ENCODE data around the gene ZNF564. TPM values are rescaled to one million over a fixed set of nuclear protein-coding genes. Genes with fewer than 3 reads are reported as not detected.
A peak's percentile ranks its signal among the peaks of the same experiment; 100 is the strongest.

Gene ZNF564
- 10 to 100 TPM; 17.0 to 24.5 (median 21.7) TPM for total RNA-seq
- polyA plus RNA-seq: 10 to 100 TPM in 1 of 3 donors, 1 to 10 TPM in 2; 5.9 to 11.4 (median 6.5) TPM
- long read RNA-seq, donor 1, partial matches to known transcripts: 0 of 1 reads
- long read RNA-seq, donor 1, other reads (novel, unspliced or antisense): 0 of 1 reads
- long read RNA-seq, donor 2, partial matches to known transcripts: 0 of 1 reads
- long read RNA-seq, donor 2, other reads (novel, unspliced or antisense): 0 of 1 reads

DNA sequence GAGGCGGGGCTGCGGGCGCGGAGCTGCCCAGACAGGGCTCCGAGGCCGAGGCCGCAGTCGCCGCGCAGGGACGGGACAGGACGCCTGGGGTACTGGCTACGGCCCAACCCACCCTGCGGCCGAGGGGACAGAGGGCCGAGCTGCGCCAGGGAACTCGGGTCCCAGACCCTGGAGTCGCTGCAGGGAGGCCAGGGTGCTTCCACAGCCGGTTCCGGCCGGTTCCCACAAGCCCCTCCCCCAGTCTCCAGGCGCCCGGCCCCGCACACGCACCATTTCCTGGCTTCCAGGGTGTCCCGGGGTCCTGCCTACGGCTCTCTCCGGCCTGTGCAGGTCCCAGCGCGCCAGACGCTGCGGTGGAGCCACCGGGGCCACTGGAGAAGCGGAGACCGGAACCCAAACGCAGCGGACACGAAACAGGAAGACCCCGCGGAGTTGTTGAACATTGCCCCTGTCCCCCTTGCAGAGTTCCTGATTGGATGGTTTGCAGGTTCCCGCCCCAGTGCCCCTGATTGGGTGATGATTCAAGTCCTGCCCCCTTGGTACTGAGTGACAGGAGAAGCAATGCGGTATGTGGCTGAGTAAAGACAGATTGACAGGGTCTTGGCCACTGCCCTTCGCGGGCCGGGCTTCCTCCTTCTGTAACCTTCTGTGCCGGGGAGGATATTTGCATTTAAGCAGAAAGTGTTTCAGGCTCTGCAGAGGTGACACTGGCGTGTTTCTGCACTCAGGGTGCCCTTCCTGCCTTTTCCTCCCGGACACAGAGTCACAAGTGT, at the start of gene ZNF564:
Gene ZNF564, minus strand, starts transcription at position 423 of the 773 bp plus-strand sequence. Its CDS starts 150 bp downstream, at position 273.
- Histone ChIP-seq H3K9me3 (no peaks in the 10 kb centered on the region), H3K36me3 (peaks cover 0 to 37% (median 0%) of the 10 kb centered on the region in 6 donors), H3K27ac (peak within 1 kb of the TSS; percentile 96 to 98 (median 96)), H3K4me3 (peak within 1 kb of the TSS; percentile 73 to 99 (median 90)), H3K27me3 (replicated peaks in 1 of 7) (no peaks in the 10 kb centered on the region), H3K4me1 (peaks cover 16 to 64% (median 55%) of the 10 kb centered on the region in 6 donors)
- TF ChIP-seq POLR2A (IDR thresholded peaks at IDR 0.05): peak; percentile 40 to 76 (median 64)
- TF ChIP-seq, protein P1, sequence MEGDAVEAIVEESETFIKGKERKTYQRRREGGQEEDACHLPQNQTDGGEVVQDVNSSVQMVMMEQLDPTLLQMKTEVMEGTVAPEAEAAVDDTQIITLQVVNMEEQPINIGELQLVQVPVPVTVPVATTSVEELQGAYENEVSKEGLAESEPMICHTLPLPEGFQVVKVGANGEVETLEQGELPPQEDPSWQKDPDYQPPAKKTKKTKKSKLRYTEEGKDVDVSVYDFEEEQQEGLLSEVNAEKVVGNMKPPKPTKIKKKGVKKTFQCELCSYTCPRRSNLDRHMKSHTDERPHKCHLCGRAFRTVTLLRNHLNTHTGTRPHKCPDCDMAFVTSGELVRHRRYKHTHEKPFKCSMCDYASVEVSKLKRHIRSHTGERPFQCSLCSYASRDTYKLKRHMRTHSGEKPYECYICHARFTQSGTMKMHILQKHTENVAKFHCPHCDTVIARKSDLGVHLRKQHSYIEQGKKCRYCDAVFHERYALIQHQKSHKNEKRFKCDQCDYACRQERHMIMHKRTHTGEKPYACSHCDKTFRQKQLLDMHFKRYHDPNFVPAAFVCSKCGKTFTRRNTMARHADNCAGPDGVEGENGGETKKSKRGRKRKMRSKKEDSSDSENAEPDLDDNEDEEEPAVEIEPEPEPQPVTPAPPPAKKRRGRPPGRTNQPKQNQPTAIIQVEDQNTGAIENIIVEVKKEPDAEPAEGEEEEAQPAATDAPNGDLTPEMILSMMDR (IDR thresholded peaks at IDR 0.05 in 8 of 11, conservative IDR thresholded peaks at IDR 0.05 in 3 of 11): peak in 3 of 11 experiments; percentile 14 to 32 (median 30)
- TF ChIP-seq POLR2AphosphoS5 (IDR thresholded peaks at IDR 0.05): peak; percentile 91 to 96 (median 93)
- intact Hi-C loops (cut with DNase I; ENCODE audit: low total_unique reads): no loop called here
- DNase-seq: peak; percentile 96
- WGBS, 5 donors: 0 to 2% (median 1%) methylated on average over 25 to 49 of the region's 49 CpGs

DNA sequence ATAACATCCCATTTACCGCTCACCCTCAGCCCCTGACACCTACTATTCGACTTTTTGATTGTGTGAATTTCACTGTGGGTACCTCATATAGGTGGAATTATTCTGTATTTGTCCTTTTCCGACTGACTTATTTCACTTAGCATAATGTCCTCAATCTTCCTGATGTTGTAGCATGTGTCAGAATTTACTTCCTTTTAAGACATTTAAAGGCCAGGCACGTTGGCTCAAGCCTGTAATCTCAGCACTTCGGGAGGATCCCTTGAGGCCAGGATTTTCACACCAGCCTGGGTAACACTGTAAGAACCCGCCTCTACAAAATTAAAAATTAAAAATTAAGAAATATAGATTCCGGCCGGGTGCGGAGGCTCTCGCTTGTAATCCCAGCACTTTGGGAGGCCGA, 46.3 kb upstream of the ZNF564 start:
- Histone ChIP-seq H3K4me3 (no peak overlapping the region), H3K36me3 (peaks cover 0 to 93% (median 31%) of the 10 kb centered on the region in 6 donors), H3K27me3 (replicated peaks in 1 of 7) (no peaks in the 10 kb centered on the region), H3K9me3 (no peaks in the 10 kb centered on the region), H3K27ac (no peak overlapping the region), H3K4me1 (no peaks in the 10 kb centered on the region)
- WGBS, 5 donors: 87 to 92% (median 89%) methylated on average over 11 of the region's 11 CpGs
- no peak for DNase-seq
- TF ChIP-seq POLR2A (IDR thresholded peaks at IDR 0.05) (no peak), POLR2AphosphoS5 (IDR thresholded peaks at IDR 0.05) (no peak)
- TF ChIP-seq, protein P1 (IDR thresholded peaks at IDR 0.05 in 8 of 11, conservative IDR thresholded peaks at IDR 0.05 in 3 of 11): no peak
- intact Hi-C loops (cut with DNase I; ENCODE audit: low total_unique reads): no loop called here

DNA sequence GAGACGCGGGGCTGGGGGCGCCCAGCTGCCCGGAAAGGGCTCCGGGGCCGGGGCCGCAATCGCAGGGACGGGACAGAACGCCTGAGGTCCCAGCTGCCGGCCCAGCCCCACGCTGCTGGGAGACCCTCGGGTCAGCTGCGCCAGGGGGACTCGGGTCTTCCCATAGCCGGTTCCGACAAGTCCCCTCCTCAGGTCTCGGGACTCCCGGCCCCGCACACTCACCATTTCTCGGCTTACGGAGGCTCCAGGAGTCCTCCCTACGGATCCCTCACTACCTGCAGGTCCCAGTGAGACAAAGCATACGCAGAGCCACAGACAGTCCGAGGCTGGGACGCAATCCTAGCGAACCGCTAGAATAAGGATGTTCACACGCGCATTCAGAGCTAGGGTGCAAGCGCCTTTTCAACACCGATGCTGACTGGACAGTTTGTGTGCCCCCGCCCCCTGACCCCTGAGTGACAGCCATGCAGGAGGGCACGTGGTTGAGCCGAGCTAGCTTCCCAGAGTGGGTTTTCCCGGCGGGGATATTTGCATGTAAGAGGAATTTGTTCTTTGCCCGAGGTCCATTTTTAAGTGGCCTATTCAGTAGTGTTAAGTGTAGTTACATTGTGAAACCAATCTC, 45.8 kb upstream of the ZNF564 start:
- Histone ChIP-seq H3K4me3 (no peak overlapping the region), H3K27ac (no peak overlapping the region), H3K36me3 (peaks cover 0 to 91% (median 28%) of the 10 kb centered on the region in 6 donors), H3K4me1 (no peaks in the 10 kb centered on the region), H3K27me3 (replicated peaks in 1 of 7) (no peaks in the 10 kb centered on the region), H3K9me3 (no peaks in the 10 kb centered on the region)
- intact Hi-C loops (cut with DNase I; ENCODE audit: low total_unique reads): no loop called here
- TF ChIP-seq POLR2AphosphoS5 (IDR thresholded peaks at IDR 0.05): peak in 1 of 3 donors; percentile 27
- TF ChIP-seq, protein P1 (IDR thresholded peaks at IDR 0.05 in 8 of 11, conservative IDR thresholded peaks at IDR 0.05 in 3 of 11): no peak
- peak; percentile 59 for DNase-seq
- 84 to 95% (median 90%) methylated on average over 28 to 38 of the region's 38 CpGs for WGBS, 5 donors
